C4-2B (cell line): ENCODE data around the gene MITF.

Source experiments
- H3K27ac ChIP-seq: fragments of 450-650 bp; 2 replicates; pipeline ENCODE4 v1.5.1; 2017
- CTCF ChIP-seq: fragments of 450-650 bp; conservative IDR thresholded peaks from 2 replicates; pipeline ENCODE4 v1.5.1; 2017; ENCODE audit warnings: mild to moderate bottlenecking
- ZFX ChIP-seq: fragments of 450-650 bp; IDR thresholded peaks from 2 replicates; pipeline ENCODE4 v1.6.1; 2017

MITF gene

GRCh38 chr3:69881756-69882428, 142.6 kb downstream of the MITF start:
- TF ChIP-seq CTCF (no peak), ZFX (no peak)
- no peak overlapping the region for H3K27ac ChIP-seq

DNA sequence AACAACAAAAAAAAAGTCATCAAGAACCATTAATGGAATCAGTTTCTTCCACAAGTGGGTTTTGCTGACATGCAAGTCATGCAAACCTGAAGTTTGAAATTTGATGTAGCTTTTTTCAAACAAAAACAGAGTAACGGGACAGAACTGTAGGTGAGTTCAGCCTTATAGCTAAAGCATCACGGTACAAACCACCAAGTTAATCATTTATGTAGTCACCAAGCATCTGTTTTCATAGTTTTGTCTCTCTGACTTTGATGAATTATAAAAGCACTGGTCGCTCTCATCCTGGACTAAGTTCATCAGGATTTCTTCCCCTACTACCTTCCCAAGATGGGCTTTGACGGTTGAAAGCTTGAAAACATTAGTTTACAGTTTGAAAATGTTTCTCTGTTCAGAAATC, 143.3 kb downstream of the MITF start:
- no peak overlapping the region for H3K27ac ChIP-seq
- TF ChIP-seq ZFX (no peak), CTCF (no peak)

DNA sequence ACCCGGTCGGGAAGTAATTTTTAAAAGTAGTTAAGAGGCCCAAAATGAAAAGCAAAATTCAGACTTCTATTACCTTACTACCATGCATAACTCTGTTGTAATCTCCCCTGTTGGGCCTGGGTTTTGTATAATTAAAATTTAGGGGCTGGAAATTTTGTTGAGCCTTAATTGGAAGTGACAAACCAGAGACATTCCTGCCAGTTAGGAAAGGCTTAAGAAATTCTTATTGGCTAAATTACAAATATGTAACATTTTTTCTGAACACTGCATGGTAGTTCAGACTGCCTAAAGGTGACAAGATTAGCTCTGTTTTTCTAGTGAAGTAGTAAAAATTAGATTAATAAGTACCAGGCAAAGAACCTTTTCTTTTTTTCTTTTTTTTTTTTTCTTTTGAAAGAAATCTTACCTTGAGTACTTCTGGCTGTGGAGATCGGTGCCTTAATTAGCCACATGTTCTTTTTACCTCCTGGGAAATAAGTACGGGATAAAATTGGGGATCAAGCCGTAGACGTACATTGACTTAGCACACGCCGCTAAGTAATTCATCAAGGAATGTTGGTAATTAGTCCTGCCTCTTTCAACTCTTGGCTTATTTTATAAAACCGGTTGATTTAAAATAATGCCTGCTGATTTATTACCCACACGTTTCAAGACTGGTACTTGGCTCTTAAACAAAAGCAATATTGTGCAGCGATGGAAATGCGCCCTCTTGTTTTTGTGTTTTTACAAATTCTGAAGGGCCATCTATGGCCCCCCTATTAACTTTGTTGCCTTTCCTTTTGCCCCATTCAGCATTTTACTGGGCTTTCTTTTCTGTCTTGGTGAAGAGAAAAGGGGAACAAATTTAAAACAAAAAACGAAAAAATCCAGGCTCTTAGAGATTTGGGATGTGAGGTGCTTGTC, 149.0 kb downstream of the MITF start:
- no peak for TF ChIP-seq CTCF
- no peak for TF ChIP-seq ZFX
- H3K27ac ChIP-seq = no peak overlapping the region

- H3K27ac ChIP-seq = no peak overlapping the region
- TF ChIP-seq CTCF (no peak), ZFX (no peak)
Observed at GRCh38 chr3:69888943-69889315, 149.7 kb downstream of the MITF start.

DNA sequence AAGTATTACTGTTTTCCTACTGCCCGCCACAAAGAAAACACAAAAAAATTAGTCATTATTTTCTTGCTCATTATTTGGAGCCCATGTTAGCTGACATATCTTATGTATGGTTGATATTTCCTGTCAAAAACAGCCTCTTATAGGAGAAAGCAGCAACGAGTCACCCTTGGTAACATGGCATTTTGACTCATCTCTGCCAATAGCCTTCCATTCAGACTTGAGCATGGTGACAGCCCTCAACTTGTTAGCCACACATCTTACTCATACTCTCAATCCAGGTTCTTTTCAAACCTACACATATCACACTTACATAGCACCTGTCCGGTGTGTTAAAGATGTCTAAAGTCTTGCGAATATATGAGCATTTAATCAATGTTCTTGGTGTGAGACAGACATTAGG, 150.8 kb downstream of the MITF start:
- TF ChIP-seq CTCF (no peak), ZFX (no peak)
- H3K27ac ChIP-seq = no peak overlapping the region

DNA sequence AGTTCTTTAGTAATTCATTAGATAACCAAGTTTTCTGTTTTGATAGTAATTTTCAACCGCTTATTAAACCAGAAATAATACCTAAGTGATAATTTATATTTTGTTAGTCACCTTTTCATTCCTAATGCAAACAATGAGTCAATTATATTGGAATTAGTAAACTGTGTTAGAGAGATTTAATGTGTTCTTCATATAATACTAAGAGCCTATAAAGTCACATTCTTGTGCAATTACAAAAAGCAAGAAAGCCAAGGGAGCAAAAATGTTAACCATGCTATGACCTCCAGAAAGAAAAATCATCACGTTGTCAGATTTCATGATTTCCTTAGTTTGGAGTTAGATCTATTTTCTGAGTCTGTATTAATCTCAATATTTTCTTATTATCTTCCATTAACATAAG, 151.4 kb downstream of the MITF start:
- TF ChIP-seq CTCF (no peak), ZFX (no peak)
- no peak overlapping the region for H3K27ac ChIP-seq

- no peak overlapping the region for H3K27ac ChIP-seq
- TF ChIP-seq ZFX (no peak), CTCF (no peak)
Observed at GRCh38 chr3:69892706-69893105, 153.4 kb downstream of the MITF start.
